ENCODE data around the gene DGKB. TPM values are rescaled to one million over a fixed set of nuclear protein-coding genes. Genes with fewer than 3 reads are reported as not detected.

The DGKB gene
- polyA plus RNA-seq, 3 donors from 2014 or later, result not detected

DNA sequence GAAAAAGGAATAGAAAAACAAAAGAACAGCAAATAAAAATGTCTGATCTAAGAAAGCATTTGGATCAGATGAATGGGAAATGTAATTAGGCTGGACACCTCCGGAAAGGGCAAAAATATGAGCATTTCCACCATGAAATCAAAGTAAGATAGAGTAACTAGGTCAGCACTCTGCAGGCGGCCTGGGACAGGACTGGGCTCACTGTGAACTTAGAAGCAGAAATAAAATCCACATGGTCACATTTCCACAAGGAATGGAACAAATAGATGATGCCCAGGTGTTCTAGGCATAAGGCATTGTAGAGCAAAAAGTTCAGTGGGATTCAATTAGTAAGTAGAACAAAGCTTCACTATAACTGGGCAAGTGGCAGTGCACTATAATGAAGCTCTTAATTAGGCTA is 703.2 kb downstream of the DGKB start:
- no peak overlapping the region for H3K27ac Mint-ChIP-seq
- H3K27me3 Mint-ChIP-seq (ENCODE audit: low read depth in 3 of 3), result peaks cover 0 to 3% (median 0%) of the 10 kb centered on the region in 3 donors
- no peak for DNase-seq
- H3K36me3 Mint-ChIP-seq, result no peaks in the 10 kb centered on the region
- H3K4me3 Mint-ChIP-seq, result no peak overlapping the region
- H3K4me1 Mint-ChIP-seq, result no peaks in the 10 kb centered on the region
- peaks cover 0 to 14% (median 2%) of the 10 kb centered on the region in 6 donors for H3K9me3 Mint-ChIP-seq

DNA sequence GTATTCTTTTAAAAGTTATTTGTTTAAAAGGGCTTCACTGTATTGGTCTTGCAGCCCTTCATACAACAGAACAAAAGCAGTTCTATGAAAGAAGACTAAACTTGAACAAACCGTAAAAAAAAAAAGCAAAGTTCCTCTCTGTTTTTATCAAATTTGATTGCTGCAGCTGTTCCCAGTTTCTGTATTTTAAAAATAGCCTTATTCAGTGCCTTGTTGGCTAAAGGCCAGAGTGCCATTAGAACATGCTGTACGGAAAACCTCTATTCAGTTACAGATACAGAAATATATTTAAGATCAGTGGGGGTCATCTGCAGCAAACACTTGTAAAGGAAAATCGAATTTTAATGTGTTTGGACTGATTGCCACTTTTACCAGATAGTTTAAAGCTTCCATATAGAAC is 705.3 kb downstream of the DGKB start:
- Mint-ChIP-seq H3K4me1 (no peaks in the 10 kb centered on the region), H3K27ac (no peak overlapping the region), H3K4me3 (no peak overlapping the region), H3K27me3 (ENCODE audit: low read depth in 3 of 3) (peaks cover 0 to 3% (median 0%) of the 10 kb centered on the region in 3 donors), H3K9me3 (peaks cover 0 to 14% (median 4%) of the 10 kb centered on the region in 6 donors), H3K36me3 (no peaks in the 10 kb centered on the region)
- no peak for DNase-seq

DNA sequence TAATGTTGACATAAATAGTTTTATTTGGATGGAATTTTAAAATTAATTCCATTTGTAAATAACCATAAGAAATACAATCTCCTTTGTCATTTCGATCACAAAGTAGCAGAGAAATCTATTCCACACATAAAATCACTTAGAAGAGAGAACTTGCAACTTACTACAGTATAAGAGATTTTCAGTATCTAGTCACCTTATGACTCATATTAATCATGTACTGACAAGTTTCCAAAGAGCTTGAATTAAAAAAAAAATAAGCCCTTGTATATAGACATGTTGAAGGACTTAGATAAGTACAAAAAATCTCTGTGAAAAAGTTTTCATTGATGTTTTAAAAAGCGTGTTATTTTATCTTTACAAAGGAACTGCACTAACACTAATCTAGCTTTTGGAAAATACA is 706.0 kb downstream of the DGKB start:
- H3K36me3 Mint-ChIP-seq, result no peaks in the 10 kb centered on the region
- no peak overlapping the region for H3K4me3 Mint-ChIP-seq
- no peak overlapping the region for H3K27ac Mint-ChIP-seq
- no peaks in the 10 kb centered on the region for H3K4me1 Mint-ChIP-seq
- no peak for DNase-seq
- peaks cover 0 to 3% (median 0%) of the 10 kb centered on the region in 3 donors for H3K27me3 Mint-ChIP-seq (ENCODE audit: low read depth in 3 of 3)
- peaks cover 0 to 14% (median 4%) of the 10 kb centered on the region in 6 donors for H3K9me3 Mint-ChIP-seq

DNA sequence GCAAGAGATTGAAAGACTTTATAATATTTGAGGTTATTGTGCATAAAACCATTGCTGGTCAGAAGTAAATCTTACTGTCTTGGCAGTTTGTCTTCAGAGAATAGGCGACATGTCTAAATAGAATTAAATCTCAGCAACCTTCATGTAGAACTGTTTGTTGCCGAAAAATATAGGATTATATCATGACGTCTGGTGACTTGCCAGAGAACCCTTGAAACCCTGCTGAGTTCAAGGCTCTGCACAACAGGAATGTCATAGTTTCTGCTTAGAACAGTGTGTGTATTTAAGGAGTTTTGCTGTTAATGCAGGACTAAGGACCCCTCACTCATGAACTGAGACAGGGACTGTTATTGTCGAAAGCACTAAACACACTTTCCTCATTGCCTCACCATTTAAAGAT is 706.7 kb downstream of the DGKB start:
- Mint-ChIP-seq H3K4me1 (no peaks in the 10 kb centered on the region), H3K27ac (no peak overlapping the region), H3K4me3 (no peak overlapping the region), H3K9me3 (peaks cover 0 to 14% (median 4%) of the 10 kb centered on the region in 6 donors), H3K27me3 (ENCODE audit: low read depth in 3 of 3) (no peaks in the 10 kb centered on the region), H3K36me3 (no peaks in the 10 kb centered on the region)
- DNase-seq, result no peak

DNA sequence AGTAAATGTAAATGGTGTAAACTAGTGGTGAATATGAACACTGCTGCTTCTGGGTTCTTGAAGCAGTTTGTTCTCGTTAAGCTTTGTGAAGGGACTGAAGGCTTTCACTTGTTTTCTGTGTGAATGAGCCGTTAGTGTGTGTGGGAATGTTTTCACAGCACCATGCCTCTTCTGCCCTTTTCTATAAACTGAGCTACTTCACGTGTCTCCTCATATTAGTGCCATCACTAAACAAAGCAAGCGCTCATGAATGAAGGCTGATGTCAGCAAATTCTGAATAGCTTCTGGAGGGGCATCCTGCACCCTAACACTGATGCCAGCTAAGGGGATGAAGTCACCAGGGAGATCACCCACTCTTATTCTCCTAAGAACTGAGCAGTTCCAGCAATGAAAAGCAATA is 707.5 kb downstream of the DGKB start:
- no peak for DNase-seq
- Mint-ChIP-seq H3K36me3 (no peaks in the 10 kb centered on the region), H3K27me3 (ENCODE audit: low read depth in 3 of 3) (peaks cover 0 to 3% (median 0%) of the 10 kb centered on the region in 3 donors), H3K4me3 (no peak overlapping the region), H3K9me3 (peaks cover 0 to 9% (median 3%) of the 10 kb centered on the region in 6 donors), H3K27ac (no peak overlapping the region), H3K4me1 (no peaks in the 10 kb centered on the region)

DNA sequence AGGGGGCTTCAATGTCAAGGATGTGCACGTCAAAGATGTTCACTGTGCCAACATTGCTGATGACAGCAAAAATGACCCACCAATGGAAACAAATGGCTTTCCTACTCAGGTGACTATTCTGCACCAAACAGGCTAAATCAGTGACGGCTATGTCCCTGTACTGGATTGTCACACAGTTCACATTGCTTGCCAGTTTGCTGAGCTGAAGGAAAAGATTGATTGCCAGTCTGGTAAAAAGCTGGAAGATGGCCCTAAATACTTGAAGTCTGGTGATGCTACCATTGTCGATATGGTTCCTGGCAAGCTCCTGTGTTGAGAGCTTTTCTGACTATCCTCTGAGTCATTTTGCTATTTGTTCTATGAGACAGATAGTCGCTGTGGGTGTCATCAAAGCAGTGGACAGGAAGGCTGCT is 710.9 kb downstream of the DGKB start:
- Mint-ChIP-seq H3K27ac (no peak overlapping the region), H3K4me1 (no peaks in the 10 kb centered on the region), H3K27me3 (ENCODE audit: low read depth in 3 of 3) (peaks cover 0 to 3% (median 0%) of the 10 kb centered on the region in 3 donors), H3K36me3 (no peaks in the 10 kb centered on the region), H3K9me3 (peaks cover 3 to 17% (median 8%) of the 10 kb centered on the region in 6 donors), H3K4me3 (no peak overlapping the region)
- no peak for DNase-seq

DNA sequence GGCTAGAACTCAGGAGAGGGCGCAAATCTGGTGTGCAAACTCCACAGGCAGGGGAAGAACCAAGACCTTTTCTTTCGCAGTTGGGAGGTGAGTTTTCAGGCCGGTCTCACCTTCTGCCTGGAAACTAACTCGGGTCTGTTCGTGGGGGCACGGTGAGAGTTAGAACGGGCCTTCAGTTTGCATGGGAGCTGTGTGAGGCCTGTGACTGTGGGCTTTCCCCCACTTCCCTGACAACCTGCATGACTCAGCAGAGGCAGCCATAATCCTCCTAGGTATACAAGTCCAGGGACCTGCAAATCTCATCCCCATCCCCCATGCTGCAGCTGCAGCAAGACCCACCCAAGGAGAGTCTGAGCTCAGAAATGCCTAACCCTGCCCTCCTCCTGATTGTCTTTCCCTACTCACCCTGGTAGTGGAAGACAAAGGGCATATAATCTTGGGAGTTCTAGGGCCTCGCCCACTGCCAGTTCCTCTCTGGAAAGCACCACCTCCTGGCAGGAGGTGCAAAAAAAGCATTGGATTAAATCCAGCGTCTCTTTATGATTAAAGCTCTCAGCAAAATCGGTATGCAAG is 718.2 kb downstream of the DGKB start:
- peaks cover 0 to 2% (median 0%) of the 10 kb centered on the region in 3 donors for H3K27me3 Mint-ChIP-seq (ENCODE audit: low read depth in 3 of 3)
- H3K27ac Mint-ChIP-seq, result no peak overlapping the region
- peaks cover 3 to 40% (median 22%) of the 10 kb centered on the region in 6 donors for H3K9me3 Mint-ChIP-seq
- no peak overlapping the region for H3K4me3 Mint-ChIP-seq
- no peak for DNase-seq
- H3K36me3 Mint-ChIP-seq, result no peaks in the 10 kb centered on the region
- no peaks in the 10 kb centered on the region for H3K4me1 Mint-ChIP-seq

DNA sequence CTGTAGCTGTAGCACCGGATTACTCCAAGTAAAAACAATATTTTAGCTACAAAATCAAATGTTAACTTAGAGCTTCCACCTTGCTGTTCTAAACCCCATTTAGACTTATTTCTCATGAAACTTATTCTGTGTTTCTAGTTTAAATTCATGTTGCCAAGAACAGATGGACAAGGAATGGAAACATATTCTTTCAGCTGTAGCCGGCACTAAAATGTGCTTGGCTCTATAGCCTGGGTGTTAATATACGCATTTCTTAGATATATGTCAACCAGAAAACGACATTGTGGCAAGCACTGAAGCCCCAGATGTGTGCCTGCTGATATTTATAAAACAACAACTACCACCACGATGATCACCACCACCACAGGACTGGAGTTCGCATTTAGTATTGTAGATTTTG is 722.8 kb downstream of the DGKB start:
- Mint-ChIP-seq H3K4me3 (no peak overlapping the region), H3K4me1 (no peaks in the 10 kb centered on the region), H3K36me3 (no peaks in the 10 kb centered on the region), H3K27ac (no peak overlapping the region), H3K9me3 (peaks cover 2 to 28% (median 8%) of the 10 kb centered on the region in 6 donors), H3K27me3 (ENCODE audit: low read depth in 3 of 3) (peaks cover 0 to 2% (median 1%) of the 10 kb centered on the region in 3 donors)
- no peak for DNase-seq

DNA sequence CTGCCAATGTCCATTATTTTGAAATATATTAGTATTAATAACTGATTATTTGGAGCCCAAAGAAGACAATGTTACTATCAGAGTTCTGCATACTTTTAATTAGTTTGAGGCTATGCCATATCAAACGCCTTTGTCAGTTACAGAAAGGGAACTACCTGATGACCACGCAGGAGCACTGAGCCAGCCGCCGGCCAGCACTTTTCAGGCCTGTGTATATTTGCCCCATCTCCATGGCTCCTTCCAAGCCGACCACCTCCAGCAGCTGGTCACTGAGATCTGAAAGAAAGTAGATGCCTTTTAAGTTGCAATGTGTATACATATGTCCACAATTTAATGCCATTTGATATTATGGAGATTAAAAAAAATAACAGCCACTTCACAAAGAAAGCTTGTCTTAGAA is 724.7 kb downstream of the DGKB start:
- no peak for DNase-seq
- Mint-ChIP-seq H3K36me3 (no peaks in the 10 kb centered on the region), H3K9me3 (peaks cover 2 to 26% (median 6%) of the 10 kb centered on the region in 6 donors), H3K4me1 (no peaks in the 10 kb centered on the region), H3K27me3 (ENCODE audit: low read depth in 3 of 3) (peaks cover 0 to 2% (median 1%) of the 10 kb centered on the region in 3 donors), H3K27ac (no peak overlapping the region), H3K4me3 (no peak overlapping the region)

DNA sequence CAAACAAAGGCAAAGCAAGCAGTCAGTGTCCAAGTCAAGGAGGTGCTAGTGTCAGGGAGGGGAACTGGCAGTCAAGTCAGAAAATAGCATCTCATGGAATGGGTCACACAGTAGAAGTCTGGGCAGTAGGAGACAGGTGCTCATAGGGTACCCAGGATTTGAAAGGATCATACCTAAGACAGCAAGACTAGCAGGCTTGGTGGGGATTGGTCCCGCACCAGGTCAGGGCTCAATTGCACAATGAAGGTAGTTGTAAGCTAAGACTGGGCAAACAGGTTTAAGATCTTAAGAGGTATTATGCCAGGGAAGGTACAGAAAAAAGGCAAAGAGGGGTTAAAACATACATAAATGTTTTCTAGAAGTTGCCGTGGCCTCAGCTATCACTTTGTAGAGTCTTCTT is 731.7 kb downstream of the DGKB start:
- no peak overlapping the region for H3K4me3 Mint-ChIP-seq
- no peak overlapping the region for H3K27ac Mint-ChIP-seq
- H3K4me1 Mint-ChIP-seq, result no peaks in the 10 kb centered on the region
- peaks cover 0 to 5% (median 0%) of the 10 kb centered on the region in 3 donors for H3K36me3 Mint-ChIP-seq
- H3K27me3 Mint-ChIP-seq (ENCODE audit: low read depth in 3 of 3), result peaks cover 0 to 2% (median 1%) of the 10 kb centered on the region in 3 donors
- H3K9me3 Mint-ChIP-seq, result peaks cover 6 to 33% (median 19%) of the 10 kb centered on the region in 6 donors
- no peak for DNase-seq

DNA sequence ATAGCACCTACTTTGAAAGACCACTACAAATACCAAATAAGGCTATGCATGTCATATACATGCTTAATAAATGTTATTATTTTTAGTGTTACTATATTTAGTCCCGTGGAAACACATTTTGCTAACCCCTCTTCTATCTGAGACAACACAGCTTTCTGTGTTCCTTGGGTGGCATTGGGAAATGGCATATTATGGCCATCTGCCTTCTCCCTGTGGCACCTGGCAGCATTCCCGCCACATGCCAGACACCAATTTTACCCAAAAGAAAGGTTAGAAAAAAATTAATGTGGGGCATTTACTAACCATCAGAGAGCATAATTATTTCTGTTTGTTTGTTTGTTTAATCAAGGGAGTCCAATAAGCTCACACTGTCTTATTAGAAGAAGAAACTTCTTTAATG is 744.4 kb downstream of the DGKB start:
- Mint-ChIP-seq H3K4me1 (no peaks in the 10 kb centered on the region), H3K27me3 (ENCODE audit: low read depth in 3 of 3) (peaks cover 0 to 1% (median 0%) of the 10 kb centered on the region in 3 donors), H3K4me3 (no peak overlapping the region), H3K27ac (no peak overlapping the region), H3K36me3 (no peaks in the 10 kb centered on the region), H3K9me3 (peaks cover 4 to 25% (median 12%) of the 10 kb centered on the region in 6 donors)
- DNase-seq, result no peak

DNA sequence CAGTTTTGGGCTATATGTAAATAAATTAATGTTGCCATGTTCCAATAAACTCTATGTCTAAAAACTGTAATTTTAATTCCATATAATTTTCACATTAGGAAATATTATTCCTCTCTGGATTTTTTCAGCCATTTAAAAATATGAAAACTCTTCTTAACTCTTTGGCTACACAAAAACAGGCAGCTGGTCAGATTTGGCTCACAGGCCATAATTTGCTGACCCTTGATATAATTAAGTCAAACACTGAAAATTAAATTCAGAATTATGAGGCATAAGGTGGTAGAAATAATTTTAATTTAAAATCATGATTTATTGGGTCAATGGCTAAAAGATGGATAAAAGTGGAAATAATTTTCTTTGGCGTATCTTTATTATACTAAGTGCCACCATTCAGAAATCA is 746.1 kb downstream of the DGKB start:
- H3K36me3 Mint-ChIP-seq, result no peaks in the 10 kb centered on the region
- no peak overlapping the region for H3K27ac Mint-ChIP-seq
- no peak overlapping the region for H3K4me3 Mint-ChIP-seq
- no peaks in the 10 kb centered on the region for H3K4me1 Mint-ChIP-seq
- no peak for DNase-seq
- H3K9me3 Mint-ChIP-seq, result peaks cover 3 to 32% (median 12%) of the 10 kb centered on the region in 6 donors
- peaks cover 0 to 1% (median 0%) of the 10 kb centered on the region in 3 donors for H3K27me3 Mint-ChIP-seq (ENCODE audit: low read depth in 3 of 3)

DNA sequence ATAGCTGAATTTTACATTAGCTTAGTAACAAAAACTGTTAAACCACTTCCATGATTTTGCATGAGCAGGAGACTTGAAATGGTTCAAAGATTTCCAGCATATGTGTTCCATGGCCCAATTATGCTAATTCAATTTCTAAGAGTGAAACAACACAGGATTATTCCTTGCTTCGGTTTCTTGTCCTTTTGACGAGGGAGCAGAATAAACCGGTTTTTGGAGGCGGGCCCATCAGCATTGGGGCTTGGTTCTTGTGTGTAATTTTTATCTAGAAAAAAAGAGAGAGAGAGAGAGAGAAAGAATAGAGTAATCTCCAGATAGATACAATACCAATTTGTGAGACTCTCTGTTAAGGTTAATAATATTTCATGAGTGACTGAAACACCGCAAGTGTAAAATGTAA is 753.6 kb downstream of the DGKB start:
- Mint-ChIP-seq H3K27ac (no peak overlapping the region), H3K4me3 (no peak overlapping the region), H3K36me3 (no peaks in the 10 kb centered on the region), H3K4me1 (no peaks in the 10 kb centered on the region), H3K27me3 (ENCODE audit: low read depth in 3 of 3) (peaks cover 0 to 2% (median 0%) of the 10 kb centered on the region in 3 donors), H3K9me3 (peaks cover 0 to 32% (median 4%) of the 10 kb centered on the region in 6 donors)
- DNase-seq, result no peak

DNA sequence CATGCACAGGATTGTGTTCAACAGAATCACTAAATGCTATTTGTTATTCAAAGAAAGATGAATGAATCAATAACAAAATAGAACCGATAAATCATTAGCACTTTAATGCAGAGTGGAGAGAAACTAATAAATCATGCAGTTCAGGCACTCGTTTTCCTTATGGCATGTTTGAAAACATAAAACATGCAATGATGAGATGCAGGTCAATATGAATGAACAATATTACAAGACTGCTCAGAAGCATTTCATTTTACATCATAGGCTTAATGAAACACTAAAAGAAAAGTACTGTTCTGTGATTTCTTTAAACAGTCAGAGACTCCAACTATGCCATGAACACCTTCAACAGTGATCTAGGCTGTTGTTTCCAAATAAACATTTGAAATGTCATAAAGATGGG is 755.0 kb downstream of the DGKB start:
- peaks cover 0 to 1% (median 0%) of the 10 kb centered on the region in 3 donors for H3K27me3 Mint-ChIP-seq (ENCODE audit: low read depth in 3 of 3)
- no peaks in the 10 kb centered on the region for H3K36me3 Mint-ChIP-seq
- no peak overlapping the region for H3K4me3 Mint-ChIP-seq
- DNase-seq, result no peak
- no peaks in the 10 kb centered on the region for H3K4me1 Mint-ChIP-seq
- no peak overlapping the region for H3K27ac Mint-ChIP-seq
- peaks cover 0 to 25% (median 5%) of the 10 kb centered on the region in 6 donors for H3K9me3 Mint-ChIP-seq

DNA sequence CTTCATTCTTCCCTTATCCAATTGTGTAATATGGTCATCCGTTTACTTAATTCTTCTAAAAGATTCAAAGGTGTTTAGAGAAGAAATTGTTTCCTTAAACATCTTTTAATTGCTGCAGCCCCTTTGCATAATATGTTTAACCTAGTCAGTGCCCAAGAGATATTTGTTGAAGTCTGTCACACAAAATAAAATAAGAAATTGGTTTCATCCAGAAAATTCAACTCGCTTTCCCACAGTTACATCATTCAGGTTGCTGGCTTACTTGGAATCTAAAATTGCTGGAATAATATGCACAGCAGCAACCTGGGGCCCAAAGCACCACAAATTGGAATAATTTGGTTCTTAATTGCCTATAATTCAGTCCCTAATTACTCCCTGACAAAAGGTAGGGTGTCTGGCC is 758.0 kb downstream of the DGKB start:
- no peak for DNase-seq
- Mint-ChIP-seq H3K4me3 (no peak overlapping the region), H3K4me1 (no peaks in the 10 kb centered on the region), H3K27ac (no peak overlapping the region), H3K9me3 (peaks cover 1 to 15% (median 5%) of the 10 kb centered on the region in 6 donors), H3K36me3 (no peaks in the 10 kb centered on the region), H3K27me3 (ENCODE audit: low read depth in 3 of 3) (peaks cover 0 to 1% (median 0%) of the 10 kb centered on the region in 3 donors)
